GM23338 (cell line): ENCODE results near the gene CCDC27. TPM values are rescaled to one million over a fixed set of nuclear protein-coding genes. Genes with fewer than 3 reads are reported as not detected.

Source experiments
- ATAC-seq: fragments of 200-7000 bp; cut with Tn5 transposase; 3 replicates; pipeline ENCODE4 v1.9.1; 2020
- DNase-seq: peaks from one replicate; pipeline ENCODE4 v3.0.0-alpha.2; 2015; ENCODE audit warnings: low spot score
- H2AFZ ChIP-seq: fragments of 200-600 bp; sonication (generic); 2 replicates; pipeline ENCODE4 v1.8.0; 2016; ENCODE audit warnings: antibody characterized with exemption, mild to moderate bottlenecking, moderate library complexity
- H3F3A ChIP-seq: fragments of 200-600 bp; sonication (generic); replicated peaks from 2 replicates; pipeline ENCODE4 v1.8.0; 2017; ENCODE audit warnings: antibody characterized with exemption, mixed run types, low read depth
- H3K27ac ChIP-seq: fragments of 200-600 bp; sonication (generic); 2 replicates; pipeline ENCODE4 v1.6.1; 2016; ENCODE audit warnings: low read depth
- H3K27me3 ChIP-seq: fragments of 200-600 bp; sonication (generic); 2 replicates; pipeline ENCODE4 v1.8.0; 2016; ENCODE audit warnings: mild to moderate bottlenecking, mixed run types, moderate library complexity; ENCODE audit not compliant: insufficient read depth
- H3K36me3 ChIP-seq: fragments of 200-600 bp; sonication (generic); 2 replicates; pipeline ENCODE4 v1.8.0; 2016; ENCODE audit warnings: mild to moderate bottlenecking; ENCODE audit not compliant: insufficient read depth
- H3K4me1 ChIP-seq: fragments of 200-600 bp; sonication (generic); 2 replicates; pipeline ENCODE4 v1.8.0; 2016; ENCODE audit warnings: mild to moderate bottlenecking, moderate library complexity; ENCODE audit not compliant: insufficient read depth
- H3K4me2 ChIP-seq: fragments of 200-600 bp; sonication (generic); 2 replicates; pipeline ENCODE4 v1.7.1; 2017; ENCODE audit warnings: mixed run types
- H3K4me3 ChIP-seq: fragments of 200-600 bp; sonication (generic); 2 replicates; pipeline ENCODE4 v1.6.1; 2016; ENCODE audit warnings: mixed run types
- H3K79me2 ChIP-seq: fragments of 200-600 bp; sonication (generic); replicated peaks from 2 replicates; pipeline ENCODE4 v1.8.0; 2017; ENCODE audit warnings: mild to moderate bottlenecking; ENCODE audit not compliant: insufficient read depth
- H3K9me2 ChIP-seq: fragments of 200-600 bp; sonication (generic); 2 replicates; pipeline ENCODE4 v1.8.0; 2017; ENCODE audit not compliant: insufficient read depth
- H4K20me1 ChIP-seq: fragments of 200-600 bp; sonication (generic); replicated peaks from 2 replicates; pipeline ENCODE4 v1.8.0; 2017; ENCODE audit warnings: mild to moderate bottlenecking; ENCODE audit not compliant: insufficient read depth
- H3K27ac Mint-ChIP-seq: 2 replicates; pipeline ENCODE4 v1.8.0; 2020; ENCODE audit warnings: inconsistent platforms, mild to moderate bottlenecking, moderate library complexity, mixed read lengths
- H3K27me3 Mint-ChIP-seq: 3 replicates; pipeline ENCODE4 v1.8.0; 2022; ENCODE audit warnings: low read depth, mild to moderate bottlenecking, moderate library complexity, mixed read lengths, inconsistent platforms; ENCODE audit not compliant: insufficient read depth, poor library complexity
- H3K36me3 Mint-ChIP-seq: 3 replicates; pipeline ENCODE4 v1.8.0; 2021; ENCODE audit warnings: low read depth, mild to moderate bottlenecking, inconsistent platforms, moderate library complexity, mixed read lengths
- H3K4me1 Mint-ChIP-seq: 3 replicates; pipeline ENCODE4 v1.8.0; 2020; ENCODE audit warnings: mild to moderate bottlenecking, inconsistent platforms, mixed read lengths
- H3K4me3 Mint-ChIP-seq: 3 replicates; pipeline ENCODE4 v1.8.0; 2021; ENCODE audit warnings: moderate library complexity, mild to moderate bottlenecking, inconsistent platforms, mixed read lengths
- H3K9me3 Mint-ChIP-seq: 3 replicates; pipeline ENCODE4 v1.8.0; 2020; ENCODE audit warnings: moderate library complexity, mild to moderate bottlenecking, inconsistent platforms, mixed read lengths
- CREB1 ChIP-seq: fragments of 250-450 bp; sonication (Bioruptor Pico); IDR thresholded peaks from 2 replicates; pipeline ENCODE4 v1.5.0; 2020; ENCODE audit warnings: low read depth, mild to moderate bottlenecking, moderate library complexity
- EZH2 ChIP-seq: fragments of 200-600 bp; sonication (generic); IDR thresholded peaks from one replicate; pipeline ENCODE4 v1.8.0; 2017; ENCODE audit warnings: antibody characterized with exemption, mild to moderate bottlenecking, low read depth; ENCODE audit not compliant: unreplicated experiment
- EZH2phosphoT487 ChIP-seq: fragments of 200-600 bp; sonication (generic); IDR thresholded peaks from one replicate; pipeline ENCODE4 v1.8.1; 2018; ENCODE audit warnings: antibody characterized with exemption; ENCODE audit not compliant: unreplicated experiment
- JUNB ChIP-seq: IDR thresholded peaks from one replicate; pipeline ENCODE4 v1.6.1; 2016; ENCODE audit warnings: antibody characterized with exemption; ENCODE audit not compliant: unreplicated experiment
- NANOG ChIP-seq: IDR thresholded peaks from 2 replicates; pipeline ENCODE4 v1.6.1; 2016; ENCODE audit warnings: antibody characterized with exemption, borderline replicate concordance
- POLR2AphosphoS5 ChIP-seq: IDR thresholded peaks from 2 replicates; pipeline ENCODE4 v1.6.1; 2016; ENCODE audit warnings: antibody characterized with exemption, low read depth
- STAT1 ChIP-seq: IDR thresholded peaks from one replicate; pipeline ENCODE4 v1.6.1; 2016; ENCODE audit warnings: antibody characterized with exemption; ENCODE audit not compliant: unreplicated experiment
- ZNF114 ChIP-seq: fragments of 250-450 bp; sonication (Bioruptor Pico); IDR thresholded peaks from 2 replicates; pipeline ENCODE4 v1.5.0; 2020; ENCODE audit warnings: mild to moderate bottlenecking, moderate library complexity
- polyA plus RNA-seq: library from polyadenylated mRNA; unstranded; fragments of >200 nt; fragmentation: Nextera tagmentation; extraction: Ambion mirVana; gene quantifications from 2 replicates; pipeline ENCODE4 v1.2.1, GENCODE V29; 2016
- total RNA-seq: library from RNA; depleted of rRNA; stranded (reverse); fragments of >200 nt; shearing (Covaris generic); gene quantifications from 2 replicates; pipeline ENCODE4 v1.2.3, GENCODE V29; 2014
- TF ChIP-seq, protein P1 (sequence below), 2 experiments: fragments of 200-600 bp in 1 of 2; sonication (generic) in 1 of 2; conservative IDR thresholded peaks; 2 replicates each; pipeline versions ENCODE4 v1.5.1 to v1.6.1; 2016 to 2017; ENCODE audit warnings: antibody characterized with exemption in 2 of 2, low read depth in 2 of 2, mild to moderate bottlenecking in 2 of 2, moderate library complexity in 1 of 2
- TF ChIP-seq, protein P2 (sequence below): IDR thresholded peaks from one replicate; pipeline ENCODE4 v1.6.1; 2018; ENCODE audit warnings: antibody characterized with exemption; ENCODE audit not compliant: unreplicated experiment
- TF ChIP-seq, protein P3 (sequence below): fragments of 250-450 bp; sonication (Bioruptor Pico); IDR thresholded peaks from 2 replicates; pipeline ENCODE4 v1.5.0; 2020; ENCODE audit warnings: mild to moderate bottlenecking, moderate library complexity
- TF ChIP-seq, protein P4 (sequence below): IDR thresholded peaks from 2 replicates; pipeline ENCODE4 v1.6.1; 2016; ENCODE audit warnings: antibody characterized with exemption

CCDC27 gene
- total and polyA plus RNA-seq, 2 experiments from 2014 or later, result 0.18 to 0.45 TPM

DNA sequence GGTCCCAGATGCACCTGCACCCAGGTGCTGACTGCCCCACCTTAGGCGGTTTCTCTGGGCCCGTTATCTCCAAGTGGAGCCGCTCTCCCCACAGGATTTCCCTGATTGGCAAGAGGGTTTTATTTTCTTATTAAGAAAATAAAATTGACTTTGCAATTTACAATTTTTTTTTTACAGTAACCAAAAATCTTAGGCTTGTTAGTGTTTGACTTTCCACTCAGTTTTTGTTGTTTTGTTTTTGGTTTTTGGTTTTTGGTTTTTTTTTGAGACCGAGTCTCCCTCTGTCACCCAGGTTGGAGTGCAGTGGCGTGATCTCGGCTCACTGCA lies 4.8 kb upstream of the CCDC27 start:
- no peak for DNase-seq
- no peak overlapping the region for H3K27ac ChIP-seq
- Mint-ChIP-seq H3K27me3 (peaks cover 20% of the 10 kb centered on the region), H3K27ac (no peak overlapping the region), H3K9me3 (no peaks in the 10 kb centered on the region), H3K36me3 (peaks cover 21% of the 10 kb centered on the region), H3K4me3 (peak overlapping the region; percentile 56), H3K4me1 (peaks cover 28% of the 10 kb centered on the region)
- H3K36me3 ChIP-seq, result no peaks in the 10 kb centered on the region
- ATAC-seq, result no peak
- H3K4me1 ChIP-seq, result peaks cover 13% of the 10 kb centered on the region; the same call in 1 of the 2 replicates
- H3K4me3 ChIP-seq, result no peak overlapping the region
- H4K20me1 ChIP-seq, result peaks cover 12% of the 10 kb centered on the region
- TF ChIP-seq POLR2AphosphoS5 (no peak), STAT1 (no peak), EZH2phosphoT487 (no peak), EZH2 (no peak), NANOG (no peak), CREB1 (no peak), JUNB (no peak), ZNF114 (CRISPR knock-in tag) (no peak)
- TF ChIP-seq, protein P1, sequence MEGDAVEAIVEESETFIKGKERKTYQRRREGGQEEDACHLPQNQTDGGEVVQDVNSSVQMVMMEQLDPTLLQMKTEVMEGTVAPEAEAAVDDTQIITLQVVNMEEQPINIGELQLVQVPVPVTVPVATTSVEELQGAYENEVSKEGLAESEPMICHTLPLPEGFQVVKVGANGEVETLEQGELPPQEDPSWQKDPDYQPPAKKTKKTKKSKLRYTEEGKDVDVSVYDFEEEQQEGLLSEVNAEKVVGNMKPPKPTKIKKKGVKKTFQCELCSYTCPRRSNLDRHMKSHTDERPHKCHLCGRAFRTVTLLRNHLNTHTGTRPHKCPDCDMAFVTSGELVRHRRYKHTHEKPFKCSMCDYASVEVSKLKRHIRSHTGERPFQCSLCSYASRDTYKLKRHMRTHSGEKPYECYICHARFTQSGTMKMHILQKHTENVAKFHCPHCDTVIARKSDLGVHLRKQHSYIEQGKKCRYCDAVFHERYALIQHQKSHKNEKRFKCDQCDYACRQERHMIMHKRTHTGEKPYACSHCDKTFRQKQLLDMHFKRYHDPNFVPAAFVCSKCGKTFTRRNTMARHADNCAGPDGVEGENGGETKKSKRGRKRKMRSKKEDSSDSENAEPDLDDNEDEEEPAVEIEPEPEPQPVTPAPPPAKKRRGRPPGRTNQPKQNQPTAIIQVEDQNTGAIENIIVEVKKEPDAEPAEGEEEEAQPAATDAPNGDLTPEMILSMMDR (conservative IDR thresholded peaks at IDR 0.05; ENCODE audit: low read depth in 2 of 2), result no peak
- TF ChIP-seq, protein P2, sequence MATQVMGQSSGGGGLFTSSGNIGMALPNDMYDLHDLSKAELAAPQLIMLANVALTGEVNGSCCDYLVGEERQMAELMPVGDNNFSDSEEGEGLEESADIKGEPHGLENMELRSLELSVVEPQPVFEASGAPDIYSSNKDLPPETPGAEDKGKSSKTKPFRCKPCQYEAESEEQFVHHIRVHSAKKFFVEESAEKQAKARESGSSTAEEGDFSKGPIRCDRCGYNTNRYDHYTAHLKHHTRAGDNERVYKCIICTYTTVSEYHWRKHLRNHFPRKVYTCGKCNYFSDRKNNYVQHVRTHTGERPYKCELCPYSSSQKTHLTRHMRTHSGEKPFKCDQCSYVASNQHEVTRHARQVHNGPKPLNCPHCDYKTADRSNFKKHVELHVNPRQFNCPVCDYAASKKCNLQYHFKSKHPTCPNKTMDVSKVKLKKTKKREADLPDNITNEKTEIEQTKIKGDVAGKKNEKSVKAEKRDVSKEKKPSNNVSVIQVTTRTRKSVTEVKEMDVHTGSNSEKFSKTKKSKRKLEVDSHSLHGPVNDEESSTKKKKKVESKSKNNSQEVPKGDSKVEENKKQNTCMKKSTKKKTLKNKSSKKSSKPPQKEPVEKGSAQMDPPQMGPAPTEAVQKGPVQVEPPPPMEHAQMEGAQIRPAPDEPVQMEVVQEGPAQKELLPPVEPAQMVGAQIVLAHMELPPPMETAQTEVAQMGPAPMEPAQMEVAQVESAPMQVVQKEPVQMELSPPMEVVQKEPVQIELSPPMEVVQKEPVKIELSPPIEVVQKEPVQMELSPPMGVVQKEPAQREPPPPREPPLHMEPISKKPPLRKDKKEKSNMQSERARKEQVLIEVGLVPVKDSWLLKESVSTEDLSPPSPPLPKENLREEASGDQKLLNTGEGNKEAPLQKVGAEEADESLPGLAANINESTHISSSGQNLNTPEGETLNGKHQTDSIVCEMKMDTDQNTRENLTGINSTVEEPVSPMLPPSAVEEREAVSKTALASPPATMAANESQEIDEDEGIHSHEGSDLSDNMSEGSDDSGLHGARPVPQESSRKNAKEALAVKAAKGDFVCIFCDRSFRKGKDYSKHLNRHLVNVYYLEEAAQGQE, result no peak
- TF ChIP-seq, protein P3, sequence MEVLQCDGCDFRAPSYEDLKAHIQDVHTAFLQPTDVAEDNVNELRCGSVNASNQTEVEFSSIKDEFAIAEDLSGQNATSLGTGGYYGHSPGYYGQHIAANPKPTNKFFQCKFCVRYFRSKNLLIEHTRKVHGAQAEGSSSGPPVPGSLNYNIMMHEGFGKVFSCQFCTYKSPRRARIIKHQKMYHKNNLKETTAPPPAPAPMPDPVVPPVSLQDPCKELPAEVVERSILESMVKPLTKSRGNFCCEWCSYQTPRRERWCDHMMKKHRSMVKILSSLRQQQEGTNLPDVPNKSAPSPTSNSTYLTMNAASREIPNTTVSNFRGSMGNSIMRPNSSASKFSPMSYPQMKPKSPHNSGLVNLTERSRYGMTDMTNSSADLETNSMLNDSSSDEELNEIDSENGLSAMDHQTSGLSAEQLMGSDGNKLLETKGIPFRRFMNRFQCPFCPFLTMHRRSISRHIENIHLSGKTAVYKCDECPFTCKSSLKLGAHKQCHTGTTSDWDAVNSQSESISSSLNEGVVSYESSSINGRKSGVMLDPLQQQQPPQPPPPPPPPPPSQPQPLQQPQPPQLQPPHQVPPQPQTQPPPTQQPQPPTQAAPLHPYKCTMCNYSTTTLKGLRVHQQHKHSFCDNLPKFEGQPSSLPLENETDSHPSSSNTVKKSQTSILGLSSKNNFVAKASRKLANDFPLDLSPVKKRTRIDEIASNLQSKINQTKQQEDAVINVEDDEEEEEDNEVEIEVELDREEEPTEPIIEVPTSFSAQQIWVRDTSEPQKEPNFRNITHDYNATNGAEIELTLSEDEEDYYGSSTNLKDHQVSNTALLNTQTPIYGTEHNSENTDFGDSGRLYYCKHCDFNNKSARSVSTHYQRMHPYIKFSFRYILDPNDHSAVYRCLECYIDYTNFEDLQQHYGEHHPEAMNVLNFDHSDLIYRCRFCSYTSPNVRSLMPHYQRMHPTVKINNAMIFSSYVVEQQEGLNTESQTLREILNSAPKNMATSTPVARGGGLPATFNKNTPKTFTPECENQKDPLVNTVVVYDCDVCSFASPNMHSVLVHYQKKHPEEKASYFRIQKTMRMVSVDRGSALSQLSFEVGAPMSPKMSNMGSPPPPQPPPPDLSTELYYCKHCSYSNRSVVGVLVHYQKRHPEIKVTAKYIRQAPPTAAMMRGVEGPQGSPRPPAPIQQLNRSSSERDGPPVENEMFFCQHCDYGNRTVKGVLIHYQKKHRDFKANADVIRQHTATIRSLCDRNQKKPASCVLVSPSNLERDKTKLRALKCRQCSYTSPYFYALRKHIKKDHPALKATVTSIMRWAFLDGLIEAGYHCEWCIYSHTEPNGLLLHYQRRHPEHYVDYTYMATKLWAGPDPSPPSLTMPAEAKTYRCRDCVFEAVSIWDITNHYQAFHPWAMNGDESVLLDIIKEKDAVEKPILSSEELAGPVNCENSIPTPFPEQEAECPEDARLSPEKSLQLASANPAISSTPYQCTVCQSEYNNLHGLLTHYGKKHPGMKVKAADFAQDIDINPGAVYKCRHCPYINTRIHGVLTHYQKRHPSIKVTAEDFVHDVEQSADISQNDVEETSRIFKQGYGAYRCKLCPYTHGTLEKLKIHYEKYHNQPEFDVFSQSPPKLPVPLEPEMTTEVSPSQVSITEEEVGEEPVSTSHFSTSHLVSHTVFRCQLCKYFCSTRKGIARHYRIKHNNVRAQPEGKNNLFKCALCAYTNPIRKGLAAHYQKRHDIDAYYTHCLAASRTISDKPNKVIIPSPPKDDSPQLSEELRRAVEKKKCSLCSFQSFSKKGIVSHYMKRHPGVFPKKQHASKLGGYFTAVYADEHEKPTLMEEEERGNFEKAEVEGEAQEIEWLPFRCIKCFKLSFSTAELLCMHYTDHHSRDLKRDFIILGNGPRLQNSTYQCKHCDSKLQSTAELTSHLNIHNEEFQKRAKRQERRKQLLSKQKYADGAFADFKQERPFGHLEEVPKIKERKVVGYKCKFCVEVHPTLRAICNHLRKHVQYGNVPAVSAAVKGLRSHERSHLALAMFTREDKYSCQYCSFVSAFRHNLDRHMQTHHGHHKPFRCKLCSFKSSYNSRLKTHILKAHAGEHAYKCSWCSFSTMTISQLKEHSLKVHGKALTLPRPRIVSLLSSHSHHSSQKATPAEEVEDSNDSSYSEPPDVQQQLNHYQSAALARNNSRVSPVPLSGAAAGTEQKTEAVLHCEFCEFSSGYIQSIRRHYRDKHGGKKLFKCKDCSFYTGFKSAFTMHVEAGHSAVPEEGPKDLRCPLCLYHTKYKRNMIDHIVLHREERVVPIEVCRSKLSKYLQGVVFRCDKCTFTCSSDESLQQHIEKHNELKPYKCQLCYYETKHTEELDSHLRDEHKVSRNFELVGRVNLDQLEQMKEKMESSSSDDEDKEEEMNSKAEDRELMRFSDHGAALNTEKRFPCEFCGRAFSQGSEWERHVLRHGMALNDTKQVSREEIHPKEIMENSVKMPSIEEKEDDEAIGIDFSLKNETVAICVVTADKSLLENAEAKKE (CRISPR knock-in tag), result no peak
- TF ChIP-seq, protein P4, sequence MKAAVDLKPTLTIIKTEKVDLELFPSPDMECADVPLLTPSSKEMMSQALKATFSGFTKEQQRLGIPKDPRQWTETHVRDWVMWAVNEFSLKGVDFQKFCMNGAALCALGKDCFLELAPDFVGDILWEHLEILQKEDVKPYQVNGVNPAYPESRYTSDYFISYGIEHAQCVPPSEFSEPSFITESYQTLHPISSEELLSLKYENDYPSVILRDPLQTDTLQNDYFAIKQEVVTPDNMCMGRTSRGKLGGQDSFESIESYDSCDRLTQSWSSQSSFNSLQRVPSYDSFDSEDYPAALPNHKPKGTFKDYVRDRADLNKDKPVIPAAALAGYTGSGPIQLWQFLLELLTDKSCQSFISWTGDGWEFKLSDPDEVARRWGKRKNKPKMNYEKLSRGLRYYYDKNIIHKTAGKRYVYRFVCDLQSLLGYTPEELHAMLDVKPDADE, result no peak
- no peaks in the 10 kb centered on the region for H3K9me2 ChIP-seq
- 0 out of 2 replicates have a peak, but pooled peaks cover 8% of the 10 kb centered on the region for H3F3A ChIP-seq
- peaks cover 34% of the 10 kb centered on the region for H3K79me2 ChIP-seq
- H2AFZ ChIP-seq, result no peak overlapping the region
- peak overlapping the region; percentile 94; the same call in 1 of the 2 replicates for H3K4me2 ChIP-seq
- H3K27me3 ChIP-seq, result no peaks in the 10 kb centered on the region
